SK-N-SH (cell line): ENCODE measurements around the gene DPYSL5. TPM values are rescaled to one million over a fixed set of nuclear protein-coding genes. Genes with fewer than 3 reads are reported as not detected.

Experiments
- CTCF ChIA-PET: fragments of 300-600, 350-600 bp; formaldehyde crosslinking; extraction: SDS; loops from one replicate; lab custom pipeline; 2021; lab: Yijun Ruan, JAX
- POLR2A ChIA-PET: fragments of 350-600 bp; sonication (Branson Sonifier 250); formaldehyde crosslinking; extraction: SDS; loops from one replicate; lab custom pipeline; 2020; ENCODE audit warnings: antibody characterized with exemption, inconsistent platforms; lab: Yijun Ruan, JAX
- DNase-seq: peaks from one replicate; pipeline ENCODE4 v3.0.0; 2012
- H2AFZ ChIP-seq: fragments of 200-600 bp; sonication (generic); 2 replicates; pipeline ENCODE4 v1.8.1; 2016; ENCODE audit warnings: antibody characterized with exemption, mild to moderate bottlenecking, low read depth
- H3F3A ChIP-seq: fragments of 200-600 bp; sonication (generic); replicated peaks from 2 replicates; pipeline ENCODE3; 2016; ENCODE audit warnings: antibody characterized with exemption, mild to moderate bottlenecking; ENCODE audit not compliant: insufficient read depth
- H3K27ac ChIP-seq, 2 experiments: fragments of 200-500 bp in 1 of 2; fragments of 200-600 bp in 1 of 2; sonication (Bioruptor generic) in 1 of 2; sonication (generic), shearing (Covaris generic) in 1 of 2; 2 replicates each; pipeline versions ENCODE4 v1.5.1 to v1.6.1; 2014 to 2016; ENCODE audit warnings: low read depth in 2 of 2, inconsistent platforms in 1 of 2, low read length in 1 of 2, mild to moderate bottlenecking in 1 of 2, mixed read lengths in 1 of 2
- H3K27me3 ChIP-seq: fragments of 200-600 bp; sonication (generic), shearing (Covaris generic); 2 replicates; pipeline ENCODE4 v1.6.1; 2016; ENCODE audit warnings: mixed run types; ENCODE audit not compliant: insufficient read depth
- H3K36me3 ChIP-seq, 2 experiments: fragments of 200-500 bp in 1 of 2; fragments of 200-600 bp in 1 of 2; sonication (Bioruptor generic) in 1 of 2; sonication (generic) in 1 of 2; replicated peaks in 1 of 2; 2 replicates each; pipeline versions ENCODE3 to v1.5.1; 2014 to 2016; ENCODE audit warnings: low read length in 1 of 2, mild to moderate bottlenecking in 1 of 2; ENCODE audit not compliant: insufficient read depth in 2 of 2, control insufficient read depth in 1 of 2
- H3K4me1 ChIP-seq, 2 experiments: fragments of 200-500 bp in 1 of 2; fragments of 200-600 bp in 1 of 2; sonication (Bioruptor generic) in 1 of 2; sonication (generic), shearing (Covaris generic) in 1 of 2; 2 replicates each; pipeline versions ENCODE4 v1.5.1 to v1.6.1; 2014 to 2016; ENCODE audit warnings: low read depth in 1 of 2, low read length in 1 of 2, mixed run types in 1 of 2; ENCODE audit not compliant: insufficient read depth in 2 of 2, control insufficient read depth in 1 of 2
- H3K4me2 ChIP-seq: fragments of 200-600 bp; sonication (generic), shearing (Covaris generic); 2 replicates; pipeline ENCODE4 v1.6.1; 2017; ENCODE audit warnings: mixed run types
- H3K4me3 ChIP-seq, 2 experiments: fragments of 200-500 bp in 1 of 2; fragments of 200-600 bp in 1 of 2; sonication (Bioruptor generic) in 1 of 2; sonication (generic), shearing (Covaris generic) in 1 of 2; 2 replicates each; pipeline versions ENCODE4 v1.5.1 to v1.8.1; 2014 to 2016; ENCODE audit warnings: low read depth in 2 of 2, inconsistent platforms in 1 of 2, low read length in 1 of 2, mild to moderate bottlenecking in 1 of 2, mixed read lengths in 1 of 2, moderate library complexity in 1 of 2
- H3K79me2 ChIP-seq: fragments of 200-600 bp; sonication (generic); 2 replicates; pipeline ENCODE4 v1.8.1; 2017; ENCODE audit warnings: mild to moderate bottlenecking; ENCODE audit not compliant: insufficient read depth
- H3K9ac ChIP-seq: fragments of 200-600 bp; sonication (generic); 2 replicates; pipeline ENCODE4 v1.6.1; 2017; ENCODE audit warnings: mixed run types
- H3K9me2 ChIP-seq: fragments of 200-600 bp; sonication (generic); 2 replicates; pipeline ENCODE4 v1.6.1; 2017; ENCODE audit warnings: mixed run types
- H3K9me3 ChIP-seq: fragments of 200-600 bp; sonication (generic); 2 replicates; pipeline ENCODE4 v1.6.1; 2017; ENCODE audit warnings: mixed run types, mild to moderate bottlenecking, moderate library complexity
- H4K20me1 ChIP-seq: fragments of 200-600 bp; sonication (generic); 2 replicates; pipeline ENCODE4 v1.6.1; 2017; ENCODE audit warnings: mild to moderate bottlenecking, mixed run types; ENCODE audit not compliant: insufficient read depth
- EP300 ChIP-seq, 2 experiments: IDR thresholded peaks; 2 replicates each; pipeline versions ENCODE4 v1.4.0 to v1.6.1; 2012; ENCODE audit warnings: borderline replicate concordance in 1 of 2, low read depth in 1 of 2, low read length in 1 of 2
- EZH2phosphoT487 ChIP-seq: fragments of 200-600 bp; sonication (generic); IDR thresholded peaks from 2 replicates; pipeline ENCODE4 v1.6.1; 2017; ENCODE audit warnings: low read depth, mixed run types, mild to moderate bottlenecking, antibody characterized with exemption, moderate library complexity, borderline replicate concordance
- FOSL2 ChIP-seq: IDR thresholded peaks from 2 replicates; pipeline ENCODE4 v1.4.0; 2012; ENCODE audit warnings: low read depth, mild to moderate bottlenecking, moderate library complexity, borderline replicate concordance
- FOXJ3 ChIP-seq: sonication (generic); formaldehyde crosslinking; IDR thresholded peaks from 2 replicates; pipeline ENCODE4 v1.5.1; 2020; ENCODE audit warnings: mild to moderate bottlenecking, missing genetic modification reagents
- IRF3 ChIP-seq: fragments of 150-350 bp; IDR thresholded peaks from 2 replicates; pipeline ENCODE4 v1.6.1; 2016; ENCODE audit warnings: mild to moderate bottlenecking, low read depth, low read length
- JUND ChIP-seq: IDR thresholded peaks from 2 replicates; pipeline ENCODE4 v1.4.0; 2012
- MAX ChIP-seq: IDR thresholded peaks from 2 replicates; pipeline ENCODE4 v1.4.0; 2012; ENCODE audit warnings: low read depth
- NFIC ChIP-seq: IDR thresholded peaks from 2 replicates; pipeline ENCODE4 v1.4.0; 2012; ENCODE audit warnings: borderline replicate concordance
- NRF1 ChIP-seq: IDR thresholded peaks from 2 replicates; pipeline ENCODE4 v1.6.1; 2012; ENCODE audit warnings: low read depth, mild to moderate bottlenecking, low read length
- PBX3 ChIP-seq: IDR thresholded peaks from 2 replicates; pipeline ENCODE4; 2012
- RAD21 ChIP-seq: IDR thresholded peaks from 2 replicates; pipeline ENCODE4 v1.6.1; 2012; ENCODE audit warnings: mild to moderate bottlenecking, low read length
- REST ChIP-seq: IDR thresholded peaks from 2 replicates; pipeline ENCODE4 v1.6.1; 2012; ENCODE audit warnings: mild to moderate bottlenecking, low read depth, low read length, moderate library complexity
- SIN3A ChIP-seq: IDR thresholded peaks from 2 replicates; pipeline ENCODE4 v1.6.1; 2012; ENCODE audit warnings: low read depth, mild to moderate bottlenecking, low read length, moderate library complexity, borderline replicate concordance
- SMC3 ChIP-seq: IDR thresholded peaks from 2 replicates; pipeline ENCODE4 v1.6.1; 2012; ENCODE audit warnings: low read depth, low read length, improper control_type of control experiment
- TAF1 ChIP-seq: IDR thresholded peaks from 2 replicates; pipeline ENCODE4 v1.6.1; 2012; ENCODE audit warnings: low read depth, mild to moderate bottlenecking, low read length, moderate library complexity, borderline replicate concordance
- TEAD4 ChIP-seq: IDR thresholded peaks from 2 replicates; pipeline ENCODE4 v1.4.0; 2012; ENCODE audit warnings: mild to moderate bottlenecking, borderline replicate concordance; ENCODE audit not compliant: insufficient read depth
- USF1 ChIP-seq: IDR thresholded peaks from 2 replicates; pipeline ENCODE4 v1.4.0; 2012; ENCODE audit warnings: low read depth, borderline replicate concordance
- USF2 ChIP-seq: fragments of 150-350 bp; IDR thresholded peaks from 2 replicates; pipeline ENCODE4 v1.6.1; 2017; ENCODE audit warnings: antibody characterized with exemption, low read length, low read depth, borderline replicate concordance
- YY1 ChIP-seq: IDR thresholded peaks from 2 replicates; pipeline ENCODE4 v1.4.0; 2012; ENCODE audit warnings: low read depth, mild to moderate bottlenecking
- WGBS: methylation state at CpG from one replicate; pipeline ENCODE4 v1.1.6; 2017; ENCODE audit warnings: low lambda C conversion rate; 5-methylcytosine and 5-hydroxymethylcytosine counted together
- polyA plus RNA-seq, 3 experiments: library from polyadenylated mRNA; depleted of rRNA; stranded (reverse); fragments of >200 nt; gene quantifications; 2 replicates each; pipeline ENCODE4 v1.2.3, GENCODE V29; 2012

Gene DPYSL5
- polyA plus RNA-seq, 1 of the 3 experiments (the other 2 are of a cell fraction) = 0.79 TPM

GRCh38 chr2:26959331-26959730, 111.4 kb downstream of the DPYSL5 start:
- peaks cover 48% of the 10 kb centered on the region for H3K27me3 ChIP-seq
- POLR2A ChIA-PET = no interaction called here

More at GRCh38 chr2:26959331-26959730, 111.4 kb downstream of the DPYSL5 start:
- CTCF ChIA-PET = interaction anchor here (1.0 to 21.9 kb wide), 10 partner anchors 20 to 344 kb away, joined by 3 to 1017 read pairs (median 24); partner anchors contain the start of genes AGBL5, DPYSL5 and TMEM214
- WGBS = 78% methylated on average over 2 of the region's 2 CpGs
- no peak overlapping the region for H3K27ac ChIP-seq
- no peaks in the 10 kb centered on the region for H4K20me1 ChIP-seq
- H3K9me2 ChIP-seq = no peaks in the 10 kb centered on the region
- DNase-seq = no peak
- no peaks in the 10 kb centered on the region for H3K79me2 ChIP-seq
- no peaks in the 10 kb centered on the region for H3K36me3 ChIP-seq
- no peak overlapping the region for H3K9ac ChIP-seq
- H3F3A ChIP-seq = no peaks in the 10 kb centered on the region
- H2AFZ ChIP-seq = no peak overlapping the region
- H3K4me1 ChIP-seq = peaks cover 0 to 3% of the 10 kb centered on the region in 2 experiments; a peak in 1 of 4 replicates
- H3K4me2 ChIP-seq = no peak overlapping the region
- H3K9me3 ChIP-seq = no peaks in the 10 kb centered on the region
- no peak for TF ChIP-seq EP300 (IDR thresholded peaks at IDR 0.05; ENCODE audit: borderline replicate concordance in 1 of 2, low read depth in 1 of 2, low read length in 1 of 2)
- TF ChIP-seq JUND = no peak
- no peak for TF ChIP-seq IRF3
- TF ChIP-seq NRF1 = no peak
- TF ChIP-seq USF2 = no peak
- no peak for TF ChIP-seq TAF1
- no peak for TF ChIP-seq NFIC
- TF ChIP-seq FOXJ3 (CRISPR knock-in tag) = no peak
- no peak for TF ChIP-seq USF1
- TF ChIP-seq SMC3 = no peak
- no peak for TF ChIP-seq EZH2phosphoT487
- no peak for TF ChIP-seq FOSL2
- no peak for TF ChIP-seq SIN3A
- no peak for TF ChIP-seq TEAD4
- TF ChIP-seq REST = no peak
- TF ChIP-seq RAD21 = no peak
- TF ChIP-seq PBX3 = no peak
- TF ChIP-seq MAX = no peak
- no peak for TF ChIP-seq YY1
- no peak overlapping the region for H3K4me3 ChIP-seq
